Activated T-cell treated with anti-CD3 and anti-CD28 coated beads for 4 hours (primary cell): ENCODE measurements around the gene WDR90.
A peak's percentile ranks its signal among the peaks of the same experiment; 100 is the strongest.

Experiments used
- DNase-seq: peaks from one replicate; pipeline ENCODE4 v3.0.0-alpha.2; 2020

WDR90 gene

DNA sequence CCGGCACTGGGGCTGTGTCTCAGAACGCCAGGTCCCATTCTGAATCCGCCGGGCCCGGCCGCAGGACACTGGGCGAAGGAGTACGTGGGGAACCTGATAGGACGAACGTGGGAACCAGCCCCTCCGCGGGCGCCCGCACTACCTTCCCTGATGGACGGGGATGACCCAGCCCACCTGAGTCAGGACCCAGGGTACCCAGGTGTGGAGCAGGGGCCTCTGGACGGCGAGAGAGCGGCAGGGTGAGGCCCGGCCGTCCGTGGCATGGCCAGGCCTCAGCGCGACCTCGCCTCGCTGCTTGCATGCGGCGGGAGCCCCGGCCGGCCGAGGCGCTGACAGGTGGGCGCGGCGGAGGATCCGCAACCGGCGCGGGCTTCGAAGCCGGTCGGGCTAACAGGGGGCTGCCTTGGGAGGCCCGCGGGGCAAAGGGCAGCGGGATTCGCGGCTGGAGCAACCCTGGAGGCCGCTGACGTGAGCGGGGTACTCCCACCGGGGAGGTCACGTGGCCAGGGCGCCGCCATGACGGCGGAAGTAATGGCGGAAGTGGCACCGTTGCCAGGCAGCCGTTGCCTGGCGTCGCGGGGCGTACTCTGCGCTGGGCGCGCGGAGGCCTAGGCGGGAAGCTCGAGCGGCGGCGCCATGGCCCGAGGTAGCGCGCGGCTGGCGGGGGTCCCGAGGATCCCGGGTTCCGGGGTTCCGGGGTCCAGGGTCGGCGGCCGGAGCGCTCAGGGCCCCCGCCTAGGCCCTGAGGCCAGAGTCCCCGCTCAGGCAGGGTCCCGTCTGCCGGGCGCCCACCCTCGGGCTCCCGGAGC lies at the start of gene WDR90:
Gene WDR90 (plus strand): TSS at position 585 of the 809 bp plus-strand sequence. CDS start 52 bp downstream, at position 637.
- DNase-seq: peak; percentile 91

GRCh38 chr16:600781-601180 lies 48.4 kb upstream of the WDR90 start:
- no peak for DNase-seq

GRCh38 chr16:603933-604332 lies 45.2 kb upstream of the WDR90 start:
- no peak for DNase-seq

- DNase-seq: no peak
Observed at GRCh38 chr16:606656-607307, 42.4 kb upstream of the WDR90 start.

DNA sequence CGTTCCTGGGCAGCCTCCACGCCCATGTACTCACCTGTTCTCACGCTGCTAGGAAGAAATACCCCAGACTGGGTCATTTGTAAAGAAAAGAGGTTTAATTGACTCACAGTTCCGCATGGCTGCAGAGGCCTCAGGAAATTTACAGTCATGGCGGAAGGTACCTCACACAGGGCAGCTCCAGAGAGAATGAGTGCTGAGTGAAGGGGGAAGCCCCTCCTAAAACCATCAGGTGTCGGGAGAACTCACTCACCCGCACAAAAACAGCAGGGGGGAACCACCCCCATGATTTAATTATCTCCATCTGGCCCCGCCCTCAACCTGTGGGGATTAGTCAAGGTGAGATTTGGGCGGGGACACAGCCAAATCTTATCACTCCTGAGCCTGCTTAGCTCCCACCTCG lies 41.1 kb upstream of the WDR90 start:
- no peak for DNase-seq

DNA sequence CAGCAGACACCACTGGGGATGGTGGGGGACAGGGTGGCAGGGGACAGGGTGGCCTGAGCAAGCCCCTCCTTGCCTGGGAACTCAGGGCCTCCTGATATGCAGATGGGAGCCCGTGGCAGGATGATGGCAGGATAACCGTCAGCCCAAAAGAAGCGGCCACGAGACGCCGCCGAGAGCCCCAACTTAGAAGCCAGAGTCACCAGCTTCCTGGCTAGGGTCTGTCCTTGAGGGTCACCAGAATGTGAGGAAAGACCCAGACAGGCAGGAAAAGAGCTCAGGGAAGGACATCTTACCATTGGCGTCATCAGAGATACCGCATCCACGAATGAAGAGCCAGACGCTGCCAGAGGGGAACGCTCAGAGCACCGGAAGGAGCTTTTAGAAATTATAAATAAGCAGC lies 39.8 kb upstream of the WDR90 start:
- DNase-seq: no peak

DNA sequence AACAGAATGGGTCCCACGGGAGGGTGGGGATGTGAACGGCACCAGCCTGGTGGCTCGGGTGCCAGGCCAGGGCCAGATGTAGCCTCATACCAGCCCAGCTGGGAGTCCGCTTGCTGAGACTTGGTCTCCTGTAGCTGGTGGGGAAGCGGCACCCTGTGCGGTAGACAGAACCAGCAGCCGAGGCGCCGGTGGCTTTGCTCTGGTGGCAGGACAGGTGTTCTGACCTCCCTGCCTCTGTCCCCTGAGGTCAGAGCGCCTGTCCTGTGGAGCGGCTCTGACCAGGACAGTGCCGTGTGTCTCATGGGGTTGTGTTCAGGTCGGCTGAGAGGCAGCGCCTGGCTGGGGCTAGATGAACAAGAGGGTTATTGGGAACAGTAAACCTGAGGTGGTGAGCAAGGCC lies 39.2 kb upstream of the WDR90 start:
- DNase-seq: no peak

DNA sequence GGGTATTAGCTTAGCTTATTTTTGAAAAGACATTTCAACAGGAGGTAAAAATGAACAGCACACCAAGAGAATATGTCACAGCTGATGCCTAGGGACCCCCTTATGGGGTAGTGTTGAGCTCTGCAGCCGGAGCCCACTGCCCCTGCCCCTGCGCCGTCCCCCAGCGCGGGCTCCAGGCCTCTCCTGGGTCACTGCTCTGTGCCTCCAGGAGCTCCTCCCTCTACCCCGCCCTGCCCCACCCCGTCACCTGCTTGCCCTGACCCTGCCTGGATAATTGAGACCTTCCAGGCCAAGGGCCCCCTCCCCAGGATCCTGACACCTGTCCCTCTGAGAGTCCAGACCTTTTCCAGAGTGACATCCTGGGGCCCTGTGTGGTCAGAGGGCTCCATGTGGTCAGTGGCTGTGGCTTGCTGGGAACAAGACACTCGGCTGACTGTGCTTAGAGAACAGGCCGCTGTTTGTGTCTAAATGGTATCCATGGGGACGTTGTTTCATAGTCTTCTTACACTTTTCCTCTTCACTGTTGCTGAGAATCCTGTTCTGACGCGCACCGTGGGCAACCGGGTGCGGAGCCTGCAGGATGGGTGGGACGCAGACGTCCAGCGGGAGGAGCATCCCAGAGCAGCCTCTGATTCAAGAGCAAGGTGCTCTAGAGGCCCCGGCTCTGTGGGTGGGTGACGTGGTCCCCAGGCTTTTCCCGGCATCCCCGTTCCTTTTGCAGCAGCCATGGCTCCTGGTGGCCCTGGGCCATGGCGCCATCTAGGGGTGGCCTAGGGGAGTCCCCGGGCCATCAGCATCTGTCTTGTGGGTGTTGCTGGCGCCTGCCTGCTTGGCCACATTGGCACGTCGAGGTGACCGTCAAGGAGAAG lies 38.4 kb upstream of the WDR90 start:
- peak; percentile 42 for DNase-seq

- DNase-seq: no peak
Observed at GRCh38 chr16:615122-615521, 34.0 kb upstream of the WDR90 start.

GRCh38 chr16:616733-617586 lies 32.2 kb upstream of the WDR90 start:
- no peak for DNase-seq

GRCh38 chr16:617855-618254 lies 31.3 kb upstream of the WDR90 start:
- no peak for DNase-seq

DNA sequence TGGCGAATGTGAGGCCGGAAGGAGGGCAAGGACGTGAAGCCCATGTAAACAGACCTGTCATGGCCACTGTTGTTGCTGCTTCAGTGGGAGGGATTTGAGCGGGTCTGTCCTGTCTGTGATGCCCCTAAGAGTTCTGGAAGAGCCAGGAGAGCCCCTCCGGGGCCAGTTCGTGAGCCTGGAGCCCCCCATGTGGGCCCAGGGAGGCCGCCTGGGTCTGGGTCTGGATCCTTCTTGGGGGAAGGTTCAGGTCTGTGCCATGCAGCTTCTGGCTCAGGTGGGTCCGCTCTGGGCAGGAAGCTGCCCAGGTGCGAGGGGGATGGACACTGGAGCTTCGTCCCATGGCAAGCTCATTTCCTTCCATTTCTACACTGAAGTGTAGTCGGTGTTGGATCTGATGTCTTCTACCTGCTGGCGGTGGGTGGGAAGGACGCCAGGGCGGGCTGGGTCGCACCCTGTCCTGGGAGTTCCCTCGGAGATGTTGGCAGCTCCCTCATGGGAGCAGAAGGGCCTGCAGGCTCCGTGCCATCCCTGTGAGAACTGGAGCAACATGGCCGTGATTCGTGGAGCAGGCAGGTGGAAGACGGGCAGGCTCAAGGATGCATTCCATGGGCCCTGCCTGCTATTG lies 29.6 kb upstream of the WDR90 start:
- no peak for DNase-seq

- no peak for DNase-seq
Observed at GRCh38 chr16:620700-621525, 28.3 kb upstream of the WDR90 start.

DNA sequence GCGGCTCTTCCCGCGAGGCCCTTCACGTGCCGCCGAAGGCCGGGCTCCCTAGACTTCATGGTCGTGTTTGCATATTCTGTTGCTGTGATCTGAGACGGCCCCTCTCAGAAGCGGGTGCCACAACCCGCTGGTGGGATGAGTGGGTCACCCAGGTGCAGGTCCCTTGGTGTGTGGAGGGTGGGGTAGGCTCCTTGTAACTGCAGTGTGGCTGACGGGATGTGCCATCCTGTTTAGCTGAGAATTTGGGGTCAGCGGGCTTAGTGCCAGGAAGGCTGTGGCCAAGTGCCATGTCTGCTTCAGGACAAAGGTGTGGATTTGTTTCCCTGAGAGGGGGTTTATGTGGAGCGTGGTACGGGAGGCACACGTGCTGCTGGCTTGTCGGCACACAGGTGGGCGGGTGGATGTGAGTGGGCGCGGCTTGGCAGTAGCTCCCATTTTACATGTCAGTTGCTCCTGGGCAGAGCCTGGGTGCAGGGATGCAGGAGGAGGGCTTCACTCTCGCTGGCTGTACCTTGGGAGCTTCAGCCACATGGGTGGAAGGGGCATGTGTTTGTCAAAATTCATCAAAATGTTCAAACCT lies 27.5 kb upstream of the WDR90 start:
- DNase-seq: no peak

GRCh38 chr16:622920-623280 lies 26.3 kb upstream of the WDR90 start:
- no peak for DNase-seq

DNA sequence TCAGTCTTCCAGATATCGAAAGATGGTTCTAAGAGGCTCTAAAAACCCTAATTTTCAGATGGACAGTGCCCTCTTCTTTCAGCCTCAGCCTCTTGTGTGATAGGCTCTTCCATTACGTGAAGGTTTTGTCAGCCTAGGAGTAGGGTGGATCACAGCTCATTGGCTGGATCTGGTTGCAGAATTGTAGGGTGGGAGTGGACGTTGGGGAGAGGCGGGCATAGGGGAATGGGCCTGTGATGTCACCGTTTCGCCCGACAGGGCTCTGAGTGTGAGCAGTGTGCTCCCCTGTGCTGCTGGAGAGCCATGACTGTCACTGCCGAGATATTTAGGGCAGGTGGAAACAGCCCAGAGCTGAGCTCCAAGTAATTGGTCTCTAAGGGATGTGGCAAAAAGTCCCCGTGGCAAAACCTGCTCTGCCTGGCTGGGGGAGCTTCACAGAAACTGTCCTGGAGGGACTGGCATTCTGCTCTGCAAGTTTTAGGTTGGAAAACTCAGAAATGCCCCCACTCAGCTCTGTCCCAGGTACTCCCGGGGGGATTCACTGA lies 24.6 kb upstream of the WDR90 start:
- no peak for DNase-seq

DNA sequence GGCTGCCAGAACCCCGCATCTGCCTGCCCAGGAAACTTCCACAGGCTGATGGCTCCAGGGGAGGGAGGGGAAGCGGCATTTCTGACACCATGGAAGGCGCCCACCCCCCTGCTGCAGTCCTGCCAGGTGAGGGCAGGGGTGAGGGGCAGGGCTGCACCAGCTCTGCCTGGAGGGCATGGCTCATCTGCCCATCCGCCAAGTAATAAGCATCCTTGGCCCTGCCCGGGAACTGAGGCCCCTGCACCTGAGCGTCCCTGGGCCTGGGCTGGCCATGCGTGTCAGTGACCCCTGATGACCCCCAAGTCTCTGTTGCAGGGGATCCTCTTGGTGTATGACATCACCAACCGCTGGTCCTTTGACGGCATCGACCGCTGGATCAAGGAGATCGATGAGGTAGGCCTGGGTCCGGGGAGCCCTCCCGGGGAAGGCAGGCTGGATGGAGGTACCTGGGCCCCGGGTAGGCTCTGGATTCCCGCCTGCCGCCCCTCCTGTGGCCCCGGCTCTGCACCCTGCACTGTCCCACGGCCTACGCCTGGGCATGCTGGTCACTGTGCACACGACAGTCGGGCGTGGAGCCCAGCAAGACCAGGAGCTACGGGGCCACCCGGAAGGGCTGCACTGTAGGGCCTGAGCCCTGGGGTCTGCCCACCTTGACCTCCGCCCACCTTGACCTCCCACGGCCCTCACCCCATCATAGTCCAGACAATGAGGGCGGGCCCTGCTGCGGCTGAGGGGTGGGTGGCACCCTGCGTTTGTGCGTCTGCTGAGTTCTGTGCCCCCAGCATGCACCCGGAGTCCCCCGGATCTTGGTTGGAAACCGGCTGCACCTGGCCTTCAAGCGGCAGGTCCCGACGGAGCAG lies 23.8 kb upstream of the WDR90 start:
- no peak for DNase-seq

DNA sequence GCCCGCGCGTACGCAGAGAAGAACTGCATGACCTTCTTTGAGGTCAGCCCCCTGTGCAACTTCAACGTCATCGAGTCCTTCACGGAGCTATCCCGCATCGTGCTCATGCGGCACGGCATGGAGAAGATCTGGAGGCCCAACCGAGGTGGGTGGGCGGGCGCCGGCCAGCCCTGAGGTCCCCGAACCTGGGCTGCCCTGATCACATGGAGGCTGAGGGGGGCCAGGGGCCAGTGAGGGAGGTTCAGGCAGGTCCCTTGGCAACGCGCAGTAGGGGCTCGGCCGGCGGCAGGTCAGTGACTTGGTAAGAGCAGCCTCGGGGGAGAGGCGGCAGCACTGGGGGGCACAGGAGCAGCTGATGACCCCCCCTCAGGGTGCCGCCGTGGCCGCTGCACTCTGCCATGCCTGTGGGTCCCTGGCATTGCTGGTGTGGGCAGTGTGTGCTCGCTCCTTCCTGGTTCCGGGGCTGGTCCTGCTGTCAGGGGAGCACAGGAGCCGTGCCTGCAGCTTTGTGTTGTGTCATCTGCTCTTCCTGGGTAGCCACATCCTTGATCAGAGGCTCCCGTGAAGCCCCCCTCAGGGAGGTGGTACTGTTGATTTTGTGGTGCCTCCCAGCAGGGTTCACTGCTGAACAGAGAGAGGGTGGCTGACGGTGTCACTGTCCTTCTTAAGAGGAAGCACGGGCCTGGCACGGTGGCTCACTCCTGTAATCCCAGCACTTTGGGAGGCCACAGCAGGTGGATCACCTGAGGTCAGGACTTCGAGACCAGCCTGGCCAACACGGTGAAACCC lies 23.0 kb upstream of the WDR90 start:
- no peak for DNase-seq
